ENCODE data around the gene PLEKHA6.

The PLEKHA6 gene, protein sequence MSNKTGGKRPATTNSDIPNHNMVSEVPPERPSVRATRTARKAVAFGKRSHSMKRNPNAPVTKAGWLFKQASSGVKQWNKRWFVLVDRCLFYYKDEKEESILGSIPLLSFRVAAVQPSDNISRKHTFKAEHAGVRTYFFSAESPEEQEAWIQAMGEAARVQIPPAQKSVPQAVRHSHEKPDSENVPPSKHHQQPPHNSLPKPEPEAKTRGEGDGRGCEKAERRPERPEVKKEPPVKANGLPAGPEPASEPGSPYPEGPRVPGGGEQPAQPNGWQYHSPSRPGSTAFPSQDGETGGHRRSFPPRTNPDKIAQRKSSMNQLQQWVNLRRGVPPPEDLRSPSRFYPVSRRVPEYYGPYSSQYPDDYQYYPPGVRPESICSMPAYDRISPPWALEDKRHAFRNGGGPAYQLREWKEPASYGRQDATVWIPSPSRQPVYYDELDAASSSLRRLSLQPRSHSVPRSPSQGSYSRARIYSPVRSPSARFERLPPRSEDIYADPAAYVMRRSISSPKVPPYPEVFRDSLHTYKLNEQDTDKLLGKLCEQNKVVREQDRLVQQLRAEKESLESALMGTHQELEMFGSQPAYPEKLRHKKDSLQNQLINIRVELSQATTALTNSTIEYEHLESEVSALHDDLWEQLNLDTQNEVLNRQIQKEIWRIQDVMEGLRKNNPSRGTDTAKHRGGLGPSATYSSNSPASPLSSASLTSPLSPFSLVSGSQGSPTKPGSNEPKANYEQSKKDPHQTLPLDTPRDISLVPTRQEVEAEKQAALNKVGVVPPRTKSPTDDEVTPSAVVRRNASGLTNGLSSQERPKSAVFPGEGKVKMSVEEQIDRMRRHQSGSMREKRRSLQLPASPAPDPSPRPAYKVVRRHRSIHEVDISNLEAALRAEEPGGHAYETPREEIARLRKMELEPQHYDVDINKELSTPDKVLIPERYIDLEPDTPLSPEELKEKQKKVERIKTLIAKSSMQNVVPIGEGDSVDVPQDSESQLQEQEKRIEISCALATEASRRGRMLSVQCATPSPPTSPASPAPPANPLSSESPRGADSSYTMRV

DNA sequence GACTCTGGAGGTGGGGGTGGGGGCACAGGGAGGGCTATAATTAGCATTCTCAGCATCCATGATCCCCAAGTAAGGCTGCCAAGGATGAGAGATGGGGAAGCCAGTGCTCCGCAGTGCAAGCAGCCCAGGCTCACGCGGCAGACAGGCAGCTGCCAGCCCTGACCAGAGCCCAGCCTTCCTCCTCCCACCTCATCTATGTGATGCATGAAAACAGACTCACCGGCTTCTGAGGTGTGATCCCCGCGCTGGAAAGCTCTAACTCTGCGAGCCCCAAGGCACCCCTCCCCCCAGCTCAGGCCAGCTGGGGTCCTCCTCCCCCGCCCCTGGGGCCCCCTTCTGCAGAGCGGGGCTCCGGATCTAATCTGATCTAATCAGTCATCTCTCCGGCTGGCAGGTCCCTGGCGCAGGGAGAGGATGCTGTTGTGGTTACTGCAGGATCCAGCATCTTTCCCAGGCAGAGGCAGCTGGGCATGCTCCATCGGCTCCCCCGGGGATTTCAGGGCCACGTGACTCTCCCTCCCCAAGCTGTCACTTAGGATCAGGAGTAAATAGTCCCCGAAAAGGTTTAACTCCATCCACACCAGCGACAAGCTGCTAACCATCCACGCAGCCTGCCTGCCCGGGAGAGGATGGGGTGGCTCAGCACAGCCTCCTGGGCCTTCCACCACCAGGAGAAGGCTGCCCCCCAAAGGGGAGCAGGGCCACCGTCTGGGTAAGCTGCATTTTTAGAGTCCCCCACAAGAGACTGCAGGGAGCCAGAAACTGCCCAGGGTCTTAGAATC is at the start of gene PLEKHA6:
TSS of gene PLEKHA6 (minus strand) at position 456 of the 782 bp plus-strand sequence. CDS start 86,202 bp downstream, outside the sequence.
- no peak for DNase-seq (ENCODE audit: low read depth, low spot score)

DNA sequence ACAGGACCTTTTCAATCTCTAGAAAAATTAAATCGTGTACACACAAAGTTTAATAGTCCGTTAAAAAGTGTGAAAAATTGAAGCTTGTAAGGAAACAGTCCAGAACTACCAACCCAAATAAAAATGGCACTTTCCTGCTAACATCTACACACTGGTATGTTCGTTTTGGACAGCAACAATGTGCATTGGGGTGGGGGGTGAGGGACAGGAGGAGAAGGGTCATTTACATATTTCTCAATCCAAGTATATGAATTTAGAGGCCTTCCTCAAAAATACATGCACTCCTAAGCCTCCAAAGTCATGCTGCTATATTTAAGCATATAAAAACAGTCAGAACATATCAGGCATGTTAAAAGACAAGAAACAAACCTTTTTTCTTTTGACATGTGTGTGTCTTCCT is 49.4 kb upstream of the PLEKHA6 start:
- DNase-seq (ENCODE audit: low read depth, low spot score): no peak

DNA sequence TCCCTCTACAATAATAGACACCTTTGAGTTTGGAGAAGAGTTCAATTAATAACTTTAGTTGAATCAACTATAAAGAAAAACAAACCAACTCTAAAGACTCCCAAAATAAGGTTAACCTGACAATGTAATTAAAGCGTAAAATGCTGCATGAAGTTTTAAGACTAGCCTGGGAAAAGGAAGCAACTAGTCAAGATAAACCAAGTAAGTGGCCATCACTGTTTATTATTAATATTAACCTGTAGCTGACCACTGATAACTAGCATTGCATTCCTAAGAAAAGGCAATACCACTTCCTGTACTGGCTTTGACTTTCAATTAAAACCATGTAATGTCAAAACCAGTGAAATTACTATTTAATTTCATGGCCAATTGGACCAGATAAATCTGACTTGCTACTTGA is 48.9 kb upstream of the PLEKHA6 start:
- DNase-seq (ENCODE audit: low read depth, low spot score): no peak

DNA sequence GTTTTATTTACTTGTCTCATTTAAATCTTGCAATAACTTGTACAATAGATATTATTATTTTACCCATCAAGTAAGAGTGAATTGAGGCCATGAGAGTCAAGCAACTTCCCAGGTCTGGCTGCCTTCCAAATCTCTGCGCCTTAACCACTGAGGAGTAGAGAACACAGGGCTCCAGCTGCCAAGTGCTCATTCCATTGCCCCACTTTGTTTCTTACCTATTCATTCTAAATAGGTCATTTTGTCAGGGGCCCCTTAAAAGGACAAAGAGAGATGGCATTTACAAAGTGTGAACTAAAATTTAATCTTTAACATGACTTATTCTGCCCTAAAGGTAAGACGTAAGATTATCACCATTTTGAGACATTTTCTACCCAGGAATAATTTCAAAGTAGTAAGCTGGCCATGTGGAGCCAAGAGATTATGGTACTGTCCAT is 48.4 kb upstream of the PLEKHA6 start:
- DNase-seq (ENCODE audit: low read depth, low spot score): no peak

DNA sequence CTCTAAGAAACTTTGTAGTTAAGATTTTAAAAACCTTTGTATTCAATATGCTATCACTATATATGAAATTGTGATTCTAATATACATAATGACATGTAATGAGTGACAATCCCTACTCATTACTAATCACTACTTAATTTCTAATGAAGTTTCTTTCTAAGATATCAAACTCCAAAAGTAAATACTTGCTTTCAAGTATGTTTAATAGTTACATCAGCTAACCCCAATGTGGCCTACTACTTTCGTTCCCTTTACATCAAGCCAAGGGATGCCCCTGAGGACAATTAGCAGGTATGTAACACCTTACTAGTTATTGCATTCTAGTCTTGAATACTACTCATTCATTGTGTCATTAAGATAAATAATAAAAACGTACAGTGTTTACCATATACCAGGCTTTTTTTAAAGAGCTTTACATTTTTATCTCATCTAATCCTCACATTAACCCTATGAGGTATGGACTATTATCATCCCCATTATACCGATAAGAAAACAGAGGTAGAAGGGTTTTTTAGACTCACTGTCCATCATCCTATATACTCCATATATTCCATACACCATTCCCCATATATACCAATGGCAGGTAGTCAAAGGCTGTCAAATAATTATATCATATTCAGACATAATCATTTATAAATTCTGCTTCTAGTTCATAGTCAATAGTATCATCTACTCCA is 47.7 kb upstream of the PLEKHA6 start:
- no peak for DNase-seq (ENCODE audit: low read depth, low spot score)

DNA sequence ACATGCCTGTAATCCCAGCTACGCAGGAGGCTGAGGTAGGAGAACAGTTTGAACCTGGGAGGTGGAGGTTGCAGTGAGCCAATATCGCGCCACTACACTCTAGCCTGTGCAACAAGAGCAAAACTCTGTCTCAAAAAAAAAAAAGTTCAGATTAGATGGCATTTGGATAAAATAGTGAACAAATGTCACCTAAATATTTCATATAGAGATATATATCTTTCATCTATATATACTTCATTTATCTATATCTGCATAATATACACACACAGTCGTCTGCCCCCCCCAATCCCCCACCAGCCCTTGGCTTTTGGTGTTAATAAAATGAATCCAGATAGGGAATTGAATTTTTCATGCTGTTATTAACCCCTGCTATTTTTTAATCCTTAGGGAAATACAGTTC is 46.9 kb upstream of the PLEKHA6 start:
- DNase-seq (ENCODE audit: low read depth, low spot score): no peak

DNA sequence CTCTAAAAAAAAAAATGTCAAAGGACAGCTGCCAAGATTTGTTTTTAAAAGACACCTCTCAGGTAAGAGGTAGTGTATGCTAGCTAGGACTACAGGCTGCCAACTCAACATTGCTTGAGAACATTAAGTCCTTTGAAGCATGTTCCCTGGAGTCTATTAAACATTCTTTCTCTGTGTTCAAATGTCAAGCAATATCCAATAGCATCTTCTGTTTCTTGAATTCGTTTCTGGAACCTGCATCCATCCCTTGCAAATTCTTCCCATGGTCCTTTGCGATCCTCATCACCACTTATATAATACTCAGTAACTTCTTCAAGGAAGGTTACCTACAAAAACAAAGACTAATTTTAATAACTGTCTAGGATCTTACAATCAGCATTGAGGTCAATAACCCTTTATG is 46.3 kb upstream of the PLEKHA6 start:
- DNase-seq (ENCODE audit: low read depth, low spot score): no peak

DNA sequence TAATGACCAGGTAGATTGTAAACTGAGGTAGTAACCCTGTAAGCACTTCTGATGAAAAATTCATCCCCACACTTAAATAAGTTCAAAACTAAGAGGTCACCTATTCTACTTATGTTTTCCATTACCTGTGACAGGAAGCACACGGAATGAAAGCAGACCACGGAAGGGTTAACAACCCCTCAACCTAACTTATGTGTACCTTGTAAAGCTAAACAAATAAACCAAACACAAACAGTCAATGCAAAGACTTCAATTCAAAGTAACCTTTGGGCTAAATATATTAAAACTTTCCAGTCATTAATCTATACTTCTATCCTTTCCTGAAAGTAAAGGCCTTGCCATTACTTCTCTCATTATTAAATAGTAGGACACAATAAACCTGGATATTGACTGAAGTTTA is 44.9 kb upstream of the PLEKHA6 start:
- no peak for DNase-seq (ENCODE audit: low read depth, low spot score)

DNA sequence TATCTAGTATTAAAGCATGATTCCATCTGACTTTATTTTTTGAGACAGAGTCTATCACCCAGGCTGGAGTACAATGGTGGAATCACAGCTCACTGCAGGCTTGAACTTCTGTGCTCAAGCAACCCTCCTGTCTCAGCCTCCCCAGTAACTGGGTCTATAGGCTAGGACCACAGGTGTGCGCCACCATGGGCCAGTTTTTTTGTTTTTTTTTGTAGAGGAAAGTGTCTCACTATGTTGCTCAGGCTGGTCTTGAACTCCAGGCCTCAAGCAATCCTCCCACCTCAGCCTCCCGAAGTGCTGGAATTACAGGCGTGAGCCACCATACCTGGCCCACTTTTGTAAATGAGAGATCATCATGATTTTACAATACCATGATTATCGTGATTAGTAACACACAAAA is 42.7 kb upstream of the PLEKHA6 start:
- DNase-seq (ENCODE audit: low read depth, low spot score): no peak

DNA sequence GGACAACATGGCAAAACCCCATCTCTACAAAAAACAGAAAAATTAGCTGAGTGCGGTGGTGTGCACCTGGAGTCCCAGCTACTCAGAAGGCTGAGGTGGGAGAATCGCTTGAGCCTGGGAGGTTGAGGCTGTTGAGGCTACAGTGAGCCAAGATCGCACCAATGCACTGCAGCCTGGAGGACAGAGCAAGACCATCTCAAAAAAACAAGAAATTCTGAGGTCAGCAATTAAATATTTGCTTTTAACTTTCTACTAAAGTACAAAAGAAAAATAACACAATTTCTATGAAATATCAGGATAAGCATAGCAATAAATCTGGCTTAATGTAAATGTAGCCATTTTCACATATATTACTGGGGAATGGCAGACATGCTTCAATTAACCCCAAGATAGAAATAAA is 42.0 kb upstream of the PLEKHA6 start:
- no peak for DNase-seq (ENCODE audit: low read depth, low spot score)

DNA sequence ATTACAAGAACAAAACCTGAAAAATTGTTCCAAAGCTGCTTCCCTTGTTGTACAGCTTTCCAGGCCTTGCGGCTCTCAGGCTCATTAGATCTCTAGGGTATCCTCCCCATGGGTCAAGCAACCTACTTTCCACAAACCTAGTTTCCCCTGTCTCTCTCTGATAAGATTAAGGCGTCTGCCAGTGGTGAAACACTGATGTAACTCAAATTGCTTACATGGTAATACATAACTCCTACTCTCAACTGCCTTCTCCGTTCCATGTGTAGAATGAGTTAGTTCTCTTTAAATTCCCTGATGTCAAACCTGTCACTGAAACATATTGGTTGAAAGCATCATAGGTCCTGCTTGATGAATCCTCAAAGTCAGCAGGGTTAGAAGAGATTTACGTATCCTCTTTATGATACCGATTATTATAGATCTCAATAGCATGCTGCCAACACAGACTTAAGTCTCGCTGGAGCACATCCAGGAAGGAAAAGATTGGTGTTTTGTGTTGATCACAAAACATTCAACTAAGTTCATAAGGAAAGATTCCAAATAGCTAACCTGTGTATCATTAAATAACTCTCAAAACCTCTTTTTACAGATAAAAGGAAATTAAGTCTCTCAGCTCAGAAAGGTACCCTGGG is 41.3 kb upstream of the PLEKHA6 start:
- no peak for DNase-seq (ENCODE audit: low read depth, low spot score)

DNA sequence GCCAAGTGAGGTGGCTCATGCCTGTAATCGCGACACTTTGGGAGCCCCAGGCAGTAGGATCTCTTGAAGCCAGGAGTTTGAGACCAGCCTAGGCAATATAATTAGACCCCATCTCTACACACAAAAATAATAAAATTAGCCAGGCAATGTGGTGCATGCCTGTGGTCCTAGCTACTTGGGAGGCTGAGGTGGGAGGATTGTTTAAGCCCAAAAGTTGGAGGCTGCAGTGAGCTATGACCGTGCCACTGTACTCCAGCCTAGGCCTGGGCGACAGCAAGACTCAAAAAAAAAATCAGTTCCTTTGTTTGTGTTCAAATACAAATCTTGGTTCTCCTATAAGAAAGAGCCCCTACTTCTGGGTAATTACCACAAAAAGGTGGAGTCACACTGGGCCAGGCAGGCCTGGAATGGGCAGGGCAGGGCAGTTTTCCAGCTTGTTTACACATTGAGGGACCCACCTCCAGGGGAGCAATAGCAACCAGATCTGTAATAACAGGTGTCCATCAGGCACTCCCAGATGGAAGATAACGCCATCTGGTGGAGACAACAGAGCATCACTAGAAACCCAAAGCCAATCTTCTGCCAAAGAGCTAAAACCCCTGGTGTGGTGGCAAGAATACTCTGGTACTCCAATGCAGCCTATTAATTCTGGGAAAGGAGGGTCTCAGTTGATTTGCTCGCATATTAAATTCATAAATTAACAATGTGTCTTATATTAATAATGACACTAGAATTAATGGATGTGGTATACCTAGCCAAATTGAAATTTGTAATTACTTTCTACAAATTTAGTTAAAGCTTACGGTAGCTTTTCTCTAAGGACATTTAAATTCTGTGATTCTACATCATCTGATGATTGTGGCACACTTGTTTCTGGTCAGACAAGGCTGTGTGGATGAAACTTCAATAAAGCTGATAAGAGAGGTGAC is 38.7 kb upstream of the PLEKHA6 start:
- DNase-seq (ENCODE audit: low read depth, low spot score): no peak

DNA sequence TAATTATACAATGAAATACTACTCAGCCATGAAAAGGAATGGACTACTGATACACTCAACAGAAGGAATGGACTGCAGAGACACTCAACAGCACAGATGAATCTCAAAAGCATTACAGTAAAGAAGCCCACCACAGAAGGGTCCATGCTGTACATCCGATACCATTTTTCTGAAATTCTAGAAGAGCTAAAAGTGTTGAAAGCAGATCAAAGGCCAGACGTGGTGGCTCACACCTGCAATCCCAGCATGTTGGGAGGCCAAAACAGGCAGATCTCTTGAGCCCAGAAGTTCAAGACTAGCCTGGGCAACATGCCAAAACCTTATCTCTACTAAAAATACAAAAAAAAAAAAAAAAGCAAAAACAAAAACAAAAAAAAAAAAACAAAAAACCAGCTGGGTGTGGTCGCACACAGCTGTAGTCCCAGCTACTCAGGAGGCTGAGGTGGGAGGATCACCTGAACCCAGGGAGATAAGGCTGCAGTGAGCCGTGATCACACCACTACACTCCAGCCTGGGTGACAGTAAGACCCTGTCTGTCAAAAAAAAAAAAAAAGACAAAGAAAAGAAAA is 36.4 kb upstream of the PLEKHA6 start:
- DNase-seq (ENCODE audit: low read depth, low spot score): no peak

DNA sequence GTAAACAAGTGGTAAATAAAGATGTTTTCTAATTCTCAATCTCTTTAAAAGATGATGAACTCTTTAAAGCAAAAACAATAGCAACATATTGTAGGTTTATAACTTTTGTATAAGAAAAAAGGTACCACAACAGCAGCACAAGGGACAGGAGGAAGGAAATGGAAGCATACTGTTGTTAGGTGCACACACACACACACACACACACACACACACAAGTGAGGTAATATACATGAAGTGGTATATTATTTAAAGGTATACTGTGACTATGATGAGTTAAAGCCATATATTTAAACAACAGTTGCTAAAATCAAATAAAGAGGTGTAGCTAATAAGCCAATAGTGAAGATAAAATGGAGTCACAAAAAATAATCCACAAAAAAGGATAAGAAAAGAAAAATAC is 31.9 kb upstream of the PLEKHA6 start:
- DNase-seq (ENCODE audit: low read depth, low spot score): no peak

DNA sequence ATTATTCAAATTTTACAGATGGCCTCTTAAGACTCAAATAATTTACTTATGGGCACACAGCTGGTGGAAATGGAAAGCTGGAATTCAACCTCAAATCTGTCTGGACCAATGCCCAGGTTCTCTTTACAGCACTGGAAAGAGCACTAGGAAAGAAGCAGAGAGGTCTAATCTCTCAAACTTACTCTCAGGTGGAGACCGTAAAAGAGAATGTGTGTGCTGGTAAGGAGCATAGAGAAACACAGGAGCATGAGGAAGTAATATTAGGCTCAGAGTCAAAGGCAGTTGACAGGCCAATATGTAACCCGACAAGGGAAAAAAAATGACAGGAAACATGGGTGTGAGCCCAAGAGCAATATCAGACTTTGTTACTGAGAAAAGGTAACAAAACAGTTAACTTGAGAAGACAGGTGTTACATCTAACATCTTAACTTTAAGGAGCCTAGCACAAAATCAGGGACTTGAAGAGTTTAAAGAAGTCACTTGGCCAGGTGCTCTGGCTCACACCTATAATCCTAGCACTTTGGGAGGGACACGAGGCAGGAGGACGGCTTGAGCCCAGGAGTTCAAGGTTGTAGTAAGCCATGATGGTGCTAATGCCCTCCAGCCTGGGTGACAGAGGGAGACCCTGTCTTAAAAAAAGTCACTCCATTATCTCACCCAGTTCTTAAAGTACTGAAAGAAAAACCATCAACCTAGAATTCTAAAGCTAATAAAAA is 31.2 kb upstream of the PLEKHA6 start:
- DNase-seq (ENCODE audit: low read depth, low spot score): no peak

DNA sequence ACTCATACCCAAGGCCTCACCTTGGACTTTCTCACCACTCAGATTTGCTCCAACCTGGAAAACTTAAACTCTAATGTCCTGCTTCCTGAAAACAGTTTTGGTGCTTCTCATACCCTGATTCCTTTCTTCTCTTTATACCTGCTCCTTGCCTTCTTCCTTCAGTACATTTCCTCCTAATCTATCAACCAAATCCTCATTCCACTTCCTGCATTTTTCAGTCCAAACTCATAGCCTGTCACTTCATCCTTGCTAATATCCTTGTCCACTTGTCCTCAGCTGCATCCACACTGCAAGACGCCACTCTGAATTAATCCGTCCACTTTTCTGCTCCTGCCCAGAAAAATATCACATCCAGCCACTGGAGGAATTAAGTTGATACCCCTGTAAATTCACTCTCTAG is 26.0 kb upstream of the PLEKHA6 start:
- no peak for DNase-seq (ENCODE audit: low read depth, low spot score)

DNA sequence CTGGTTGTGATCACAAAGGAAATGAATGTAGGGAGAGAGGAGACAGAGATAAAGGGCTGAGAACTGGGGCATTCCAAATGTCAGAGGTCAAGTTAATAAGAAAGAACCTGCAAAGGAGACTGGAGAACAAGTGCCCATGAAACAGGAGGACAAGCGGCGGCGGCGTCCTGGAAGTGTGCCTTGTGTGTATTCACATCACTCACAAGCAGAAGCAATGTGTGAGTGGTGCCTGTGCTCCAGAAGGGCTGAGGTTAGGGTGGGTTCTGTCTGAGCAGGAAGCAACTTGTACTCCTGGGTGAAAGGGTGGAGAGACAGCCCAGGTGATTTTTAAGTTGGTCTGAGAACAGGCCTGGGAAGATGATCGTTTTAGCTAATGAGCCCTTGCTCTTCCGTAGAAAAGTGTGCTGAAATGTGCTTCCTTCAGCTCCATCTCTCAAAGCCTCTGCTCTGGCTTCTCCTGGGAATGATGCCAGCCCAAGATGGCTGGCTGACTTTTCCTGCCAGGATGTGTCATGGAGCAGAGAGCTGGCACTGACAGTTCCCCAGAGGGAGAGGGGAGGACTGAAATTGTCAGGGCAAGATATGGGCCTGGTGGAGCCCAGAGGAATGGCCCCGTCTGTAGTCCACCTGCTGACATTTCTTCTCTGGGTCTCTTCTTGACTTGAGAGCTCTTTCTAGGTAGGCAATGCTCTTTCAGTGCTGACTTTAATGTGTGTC is 25.1 kb upstream of the PLEKHA6 start:
- DNase-seq (ENCODE audit: low read depth, low spot score): no peak

Measured in activated naive CD8-positive, alpha-beta T cell treated with anti-CD3 and anti-CD28 coated beads, Interleukin-2, amount 50 U/mL, for 16 hours (primary cell).